Neutrophil (primary cell): ENCODE results near the gene ATG7.

Experiments
- H3K27ac ChIP-seq: fragments of 200-600 bp; sonication (generic); 2 replicates; pipeline ENCODE4 v1.5.1; 2016; ENCODE audit warnings: mild to moderate bottlenecking, moderate library complexity
- H3K27me3 ChIP-seq: fragments of 200-600 bp; sonication (generic); 2 replicates; pipeline ENCODE4 v1.6.0; 2016; ENCODE audit warnings: mild to moderate bottlenecking
- H3K36me3 ChIP-seq: fragments of 200-600 bp; sonication (generic); 2 replicates; pipeline ENCODE4 v1.5.1; 2017
- H3K4me1 ChIP-seq, 2 experiments: fragments of 200-600 bp in 1 of 2; sonication (generic) in 1 of 2; 1 replicate in 1 of 2; 2 replicates in 1 of 2; pipeline versions ENCODE4 v1.5.1 to v1.6.1; 2013 to 2016; ENCODE audit warnings: low read depth in 1 of 2, low read length in 1 of 2, mild to moderate bottlenecking in 1 of 2, moderate library complexity in 1 of 2; ENCODE audit not compliant: control insufficient read depth in 1 of 2, insufficient read depth in 1 of 2
- H3K4me3 ChIP-seq, 2 experiments: fragments of 200-600 bp in 1 of 2; sonication (generic) in 1 of 2; 1 replicate in 1 of 2; 2 replicates in 1 of 2; pipeline ENCODE4 v1.5.1; 2013 to 2016; ENCODE audit warnings: low read depth in 1 of 2, low read length in 1 of 2, mild to moderate bottlenecking in 1 of 2, moderate library complexity in 1 of 2
- H3K9me3 ChIP-seq: fragments of 200-600 bp; sonication (generic); 2 replicates; pipeline ENCODE4 v1.5.1; 2016
- CTCF ChIP-seq: fragments of 200-600 bp; sonication (generic); IDR thresholded peaks from 2 replicates; pipeline ENCODE4 v1.5.1; 2016; ENCODE audit warnings: antibody characterized with exemption

Gene ATG7

GRCh38 chr3:11375333-11376088 is 103.3 kb downstream of the ATG7 start:
- H3K4me1 ChIP-seq = no peaks in the 10 kb centered on the region
- H3K9me3 ChIP-seq = no peaks in the 10 kb centered on the region
- no peaks in the 10 kb centered on the region for H3K27me3 ChIP-seq
- peaks cover 87% of the 10 kb centered on the region for H3K36me3 ChIP-seq
- no peak overlapping the region for H3K4me3 ChIP-seq
- TF ChIP-seq CTCF = no peak
- H3K27ac ChIP-seq = peak overlapping the region; percentile 9

- no peaks in the 10 kb centered on the region for H3K27me3 ChIP-seq
- no peak overlapping the region for H3K4me3 ChIP-seq
- H3K9me3 ChIP-seq = no peaks in the 10 kb centered on the region
- peaks cover 87% of the 10 kb centered on the region for H3K36me3 ChIP-seq
- no peak for TF ChIP-seq CTCF
- no peaks in the 10 kb centered on the region for H3K4me1 ChIP-seq
- no peak overlapping the region for H3K27ac ChIP-seq
These were observed 105.5 kb downstream of the ATG7 start for GRCh38 chr3:11377719-11378118.

- TF ChIP-seq CTCF = no peak
- Histone ChIP-seq H3K27me3 (no peaks in the 10 kb centered on the region), H3K4me1 (no peaks in the 10 kb centered on the region), H3K27ac (no peak overlapping the region), H3K36me3 (peaks cover 82% of the 10 kb centered on the region), H3K4me3 (no peak overlapping the region), H3K9me3 (no peaks in the 10 kb centered on the region)
These were observed 107.1 kb downstream of the ATG7 start for GRCh38 chr3:11379238-11379823.

DNA sequence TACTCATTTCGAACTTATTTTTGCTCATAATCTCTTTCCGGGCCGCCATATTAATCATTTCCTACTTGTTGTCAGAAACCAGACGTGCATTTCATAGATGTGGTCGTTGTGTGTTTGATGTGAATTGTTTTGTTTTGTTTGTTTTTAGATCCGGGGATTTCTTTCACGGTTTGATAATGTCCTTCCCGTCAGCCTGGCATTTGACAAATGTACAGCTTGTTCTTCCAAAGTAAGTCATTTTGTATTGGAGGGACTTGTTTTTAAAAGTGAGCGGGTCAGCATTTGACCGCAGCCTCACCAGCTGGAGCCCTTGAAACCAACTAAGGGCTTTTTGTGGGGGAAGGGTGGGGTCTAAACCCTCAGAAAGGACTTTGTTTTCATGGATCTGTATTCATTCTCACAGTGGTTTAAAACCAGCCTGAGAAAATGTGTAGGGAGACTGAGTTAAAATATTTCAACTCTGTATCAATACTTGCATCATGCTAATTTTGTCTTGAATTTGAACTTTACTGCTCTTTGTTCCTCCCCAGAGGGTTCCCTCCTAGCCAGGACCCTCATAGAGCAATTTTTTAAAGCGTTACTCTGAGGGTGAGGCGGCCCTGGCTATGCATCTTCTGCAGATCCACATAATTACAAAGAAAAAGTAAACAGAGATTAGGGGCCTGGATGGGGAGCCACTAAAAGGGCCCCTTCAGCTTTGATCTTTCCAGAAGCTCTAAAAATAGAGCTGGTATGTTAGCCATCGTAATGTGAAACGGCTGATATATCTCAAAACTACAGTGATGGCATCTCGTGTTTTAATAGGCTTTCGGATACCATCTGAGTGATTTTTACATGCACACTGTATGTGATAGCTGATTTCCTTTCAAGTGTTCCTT is 107.9 kb downstream of the ATG7 start:
- Histone ChIP-seq H3K9me3 (no peaks in the 10 kb centered on the region), H3K4me1 (no peaks in the 10 kb centered on the region), H3K27ac (no peak overlapping the region), H3K4me3 (no peak overlapping the region), H3K27me3 (no peaks in the 10 kb centered on the region), H3K36me3 (peaks cover 86% of the 10 kb centered on the region)
- no peak for TF ChIP-seq CTCF

DNA sequence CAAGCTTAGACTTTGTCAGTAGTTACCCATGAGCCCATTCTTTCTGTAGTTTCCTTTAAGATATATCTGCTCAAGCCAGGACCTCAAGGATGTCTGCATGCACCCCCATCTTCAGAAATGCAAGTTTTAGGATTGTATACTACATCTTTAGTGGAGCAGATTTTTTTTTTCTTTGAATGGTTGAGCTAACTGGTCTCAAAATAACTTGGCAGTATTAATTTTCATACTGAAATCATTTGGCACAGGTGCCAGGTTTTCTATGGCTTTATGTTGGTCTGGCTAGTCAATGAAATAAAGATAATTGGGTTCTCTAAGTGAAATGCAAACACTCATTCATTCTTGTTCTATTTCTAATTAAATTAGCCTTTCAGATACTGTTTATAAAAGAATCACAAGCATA is 108.9 kb downstream of the ATG7 start:
- no peaks in the 10 kb centered on the region for H3K4me1 ChIP-seq
- peaks cover 85% of the 10 kb centered on the region for H3K36me3 ChIP-seq

More for the DNA sequence above, 108.9 kb downstream of the ATG7 start:
- Histone ChIP-seq H3K27ac (no peak overlapping the region), H3K27me3 (no peaks in the 10 kb centered on the region), H3K9me3 (no peaks in the 10 kb centered on the region), H3K4me3 (no peak overlapping the region)
- TF ChIP-seq CTCF = no peak
